Endothelial cell (in vitro differentiated cells): ENCODE data around the gene SPANXA2. TPM values are rescaled to one million over a fixed set of nuclear protein-coding genes. Genes with fewer than 3 reads are reported as not detected.

Experiments used
- total RNA-seq: library from RNA; stranded (reverse); fragmentation: NEBNext Ultra II Directional; extraction: Animal tissue kit (Norgen Biotek cat#: 25700); gene quantifications from one replicate; pipeline ENCODE4 v1.2.1, GENCODE V29; 2021; ENCODE audit not compliant: unreplicated experiment

The SPANXA2 gene
- total RNA-seq, 1 donor from 2014 or later, result not detected

Other genes starting within 250 kb of the SPANXA2 start
- gene SPANXA1, start 5.0 kb upstream of the SPANXA2 start, total RNA-seq, result not detected
- gene SPANXD, start 109.0 kb downstream of the SPANXA2 start, total RNA-seq, result not detected
- gene MAGEC3, start 248.6 kb downstream of the SPANXA2 start, total RNA-seq, result 0.13 TPM